Thymus (tissue), 11 donors: ENCODE results near the gene IGSF8. TPM values are rescaled to one million over a fixed set of nuclear protein-coding genes. Genes with fewer than 3 reads are reported as not detected.

Experiments
- DNase-seq, 9 donors: peaks; one replicate each; pipeline ENCODE4 v3.0.0-alpha.2; 2013; ENCODE audit warnings: low spot score in 9 of 9, low read depth in 6 of 9, missing footprints in 1 of 9
- H3K27ac ChIP-seq, 2 donors: one replicate each; pipeline ENCODE4 v1.5.1; 2013; ENCODE audit warnings: control low read depth in 1 of 2, low read depth in 1 of 2, low read length in 1 of 2, mild to moderate bottlenecking in 1 of 2, moderate library complexity in 1 of 2
- H3K27me3 ChIP-seq, 2 donors: one replicate each; pipeline ENCODE4 v1.5.1; 2013; ENCODE audit warnings: low read length in 1 of 2; ENCODE audit not compliant: control insufficient read depth in 2 of 2, insufficient read depth in 1 of 2
- H3K36me3 ChIP-seq, 2 donors: one replicate each; pipeline ENCODE4 v1.5.1; 2013; ENCODE audit warnings: low read length in 1 of 2, mild to moderate bottlenecking in 1 of 2, moderate library complexity in 1 of 2; ENCODE audit not compliant: control insufficient read depth in 2 of 2, insufficient read depth in 2 of 2
- H3K4me1 ChIP-seq, 2 donors: one replicate each; pipeline ENCODE4 v1.5.1; 2013; ENCODE audit warnings: low read length in 2 of 2; ENCODE audit not compliant: control insufficient read depth in 2 of 2, insufficient read depth in 2 of 2
- H3K4me3 ChIP-seq, 2 donors: one replicate each; pipeline ENCODE4 v1.5.1; 2013; ENCODE audit warnings: low read length in 2 of 2, control low read depth in 1 of 2, mild to moderate bottlenecking in 1 of 2
- H3K9me3 ChIP-seq, 2 donors: one replicate each; pipeline ENCODE4 v1.5.1; 2013; ENCODE audit warnings: low read length in 1 of 2, mild to moderate bottlenecking in 1 of 2; ENCODE audit not compliant: control insufficient read depth in 2 of 2, insufficient read depth in 1 of 2
- WGBS: extraction: QIAGEN DNeasy Blood & Tissue Kit; methylation state at CpG from one replicate; pipeline ENCODE4 v1.1.7; 2013; 5-methylcytosine and 5-hydroxymethylcytosine counted together
- polyA plus RNA-seq: library from polyadenylated mRNA; stranded (reverse); fragments of 200-250 nt; gene quantifications from one replicate; pipeline ENCODE4 v1.2.3, GENCODE V29; 2013
- total RNA-seq: library from RNA; stranded (reverse); fragments of 120-200 nt; gene quantifications from one replicate; pipeline ENCODE4 v1.2.4, GENCODE V29; 2013
- donor health status: healthy.

The IGSF8 gene
- total and polyA plus RNA-seq, 2 donors = 15.6 to 22.3 TPM

- Histone ChIP-seq H3K36me3 (no peaks in the 10 kb centered on the region), H3K27me3 (peaks cover 3 to 16% of the 10 kb centered on the region in 2 donors), H3K9me3 (no peaks in the 10 kb centered on the region), H3K27ac (peak overlapping the region in 1 of 2 donors; percentile 54), H3K4me3 (peak overlapping the region in 1 of 2 donors; percentile 26), H3K4me1 (peaks cover 18 to 26% of the 10 kb centered on the region in 2 donors)
- WGBS = 79% methylated on average over 9 of the region's 9 CpGs
- peak in 1 of 9 donors; percentile 15 for DNase-seq
Measured at GRCh38 chr1:160047111-160047991, 51.1 kb downstream of the IGSF8 start.

GRCh38 chr1:160046494-160047110 is 51.8 kb downstream of the IGSF8 start:
- Histone ChIP-seq H3K9me3 (no peaks in the 10 kb centered on the region), H3K4me3 (peak overlapping the region; percentile 21 to 26), H3K27ac (no peak overlapping the region), H3K36me3 (no peaks in the 10 kb centered on the region), H3K4me1 (peaks cover 18 to 26% of the 10 kb centered on the region in 2 donors), H3K27me3 (peaks cover 2 to 13% of the 10 kb centered on the region in 2 donors)
- DNase-seq = peak in 3 of 9 donors; percentile 41 to 69 (median 52)
- WGBS = 9% methylated on average over 11 of the region's 11 CpGs

GRCh38 chr1:160045653-160046052 is 52.8 kb downstream of the IGSF8 start:
- Histone ChIP-seq H3K9me3 (no peaks in the 10 kb centered on the region), H3K27me3 (peaks cover 0 to 8% of the 10 kb centered on the region in 2 donors), H3K4me3 (no peak overlapping the region), H3K36me3 (no peaks in the 10 kb centered on the region), H3K4me1 (peaks cover 18 to 26% of the 10 kb centered on the region in 2 donors), H3K27ac (no peak overlapping the region)
- DNase-seq = no peak
- WGBS = 80% methylated on average over 2 of the region's 2 CpGs

GRCh38 chr1:160043543-160043942 is 54.9 kb downstream of the IGSF8 start:
- Histone ChIP-seq H3K4me3 (no peak overlapping the region), H3K36me3 (no peaks in the 10 kb centered on the region), H3K4me1 (peaks cover 15 to 24% of the 10 kb centered on the region in 2 donors), H3K27ac (no peak overlapping the region), H3K27me3 (peaks cover 0 to 7% of the 10 kb centered on the region in 2 donors), H3K9me3 (no peaks in the 10 kb centered on the region)
- DNase-seq = no peak

Other genes with a start within 250 kb of the IGSF8 start
- gene VSIG8, start 236.0 kb downstream of the IGSF8 start, total RNA-seq = 0.24 TPM
- gene VSIG8, start 236.0 kb downstream of the IGSF8 start, polyA plus RNA-seq = 2.6 TPM
- 0.52 TPM for gene CFAP45, start 198.5 kb downstream of the IGSF8 start, total RNA-seq
- 1.3 TPM for gene CFAP45, start 198.5 kb downstream of the IGSF8 start, polyA plus RNA-seq
- gene TAGLN2, start 173.1 kb downstream of the IGSF8 start, total RNA-seq = 172 TPM
- 429 TPM for gene TAGLN2, start 173.1 kb downstream of the IGSF8 start, polyA plus RNA-seq
- gene IGSF9, start 153.0 kb downstream of the IGSF8 start, total RNA-seq = 1.7 TPM
- 4.1 TPM for gene IGSF9, start 153.0 kb downstream of the IGSF8 start, polyA plus RNA-seq
- 0.09 TPM for gene SLAMF9, start 144.4 kb downstream of the IGSF8 start, total RNA-seq
- gene SLAMF9, start 144.4 kb downstream of the IGSF8 start, polyA plus RNA-seq = 0.71 TPM
- gene PIGM, start 66.6 kb downstream of the IGSF8 start, total RNA-seq = 3.1 TPM
- 5.7 TPM for gene PIGM, start 66.6 kb downstream of the IGSF8 start, polyA plus RNA-seq
- 0.33 TPM for gene KCNJ10, start 28.5 kb downstream of the IGSF8 start, total RNA-seq
- 0.27 TPM for gene KCNJ10, start 28.5 kb downstream of the IGSF8 start, polyA plus RNA-seq
- gene KCNJ9, start 17.1 kb downstream of the IGSF8 start, total RNA-seq = 0.05 TPM
- 0.09 TPM for gene KCNJ9, start 17.1 kb downstream of the IGSF8 start, polyA plus RNA-seq
- 0.38 TPM for gene ATP1A2, start 17.1 kb upstream of the IGSF8 start, total RNA-seq
- gene ATP1A2, start 17.1 kb upstream of the IGSF8 start, polyA plus RNA-seq = 1.3 TPM
- gene ATP1A4, start 53.0 kb upstream of the IGSF8 start, total RNA-seq = 0.28 TPM
- gene ATP1A4, start 53.0 kb upstream of the IGSF8 start, polyA plus RNA-seq = 0.62 TPM
- 0.42 TPM for gene CASQ1, start 92.0 kb upstream of the IGSF8 start, total RNA-seq
- gene CASQ1, start 92.0 kb upstream of the IGSF8 start, polyA plus RNA-seq = 0.66 TPM
- 25.9 TPM for gene PEA15, start 106.8 kb upstream of the IGSF8 start, total RNA-seq
- 77.3 TPM for gene PEA15, start 106.8 kb upstream of the IGSF8 start, polyA plus RNA-seq
- 75.8 TPM for gene DCAF8, start 163.9 kb upstream of the IGSF8 start, total RNA-seq
- gene DCAF8, start 163.9 kb upstream of the IGSF8 start, polyA plus RNA-seq = 114 TPM
- gene PEX19, start 186.5 kb upstream of the IGSF8 start, total RNA-seq = 29.0 TPM
- 20.7 TPM for gene PEX19, start 186.5 kb upstream of the IGSF8 start, polyA plus RNA-seq
- 80.2 TPM for gene COPA, start 244.6 kb upstream of the IGSF8 start, total RNA-seq
- 61.5 TPM for gene COPA, start 244.6 kb upstream of the IGSF8 start, polyA plus RNA-seq
- gene NCSTN, start 244.8 kb upstream of the IGSF8 start, total RNA-seq = 22.2 TPM
- 40.0 TPM for gene NCSTN, start 244.8 kb upstream of the IGSF8 start, polyA plus RNA-seq